Activated CD8-positive, alpha-beta memory T cell treated with anti-CD3 and anti-CD28 coated beads for 24 hours (primary cell): Measurements from ENCODE around the gene FAM161A.
"Not testable (repeated sequence)": the region's sequence is repeated elsewhere in the genome, so short reads cannot be mapped to it uniquely, and the experiment has no call there.

Experiments used
- DNase-seq: peaks from one replicate; pipeline ENCODE4 v3.0.0-alpha.2; 2020

The FAM161A gene

DNA sequence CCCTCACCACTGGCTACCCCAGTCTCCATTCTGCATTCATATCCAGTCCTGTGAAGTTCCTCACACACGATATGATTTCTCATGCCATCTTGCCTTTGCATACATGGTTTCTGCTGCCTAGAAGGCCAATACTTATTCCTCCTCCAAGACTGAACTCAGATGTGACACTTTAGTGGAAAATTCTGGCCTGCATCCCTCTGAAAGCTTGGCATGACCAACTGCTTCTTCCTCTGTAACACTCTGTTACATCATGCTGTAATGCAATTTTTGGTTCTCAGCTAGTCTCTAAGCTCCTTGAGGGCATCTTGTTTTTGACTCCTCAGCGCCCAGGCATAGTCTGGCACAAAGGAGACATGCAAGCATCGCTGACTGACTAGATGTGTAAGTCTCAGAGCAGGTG, 12.6 kb downstream of the FAM161A start:
- no peak for DNase-seq

DNA sequence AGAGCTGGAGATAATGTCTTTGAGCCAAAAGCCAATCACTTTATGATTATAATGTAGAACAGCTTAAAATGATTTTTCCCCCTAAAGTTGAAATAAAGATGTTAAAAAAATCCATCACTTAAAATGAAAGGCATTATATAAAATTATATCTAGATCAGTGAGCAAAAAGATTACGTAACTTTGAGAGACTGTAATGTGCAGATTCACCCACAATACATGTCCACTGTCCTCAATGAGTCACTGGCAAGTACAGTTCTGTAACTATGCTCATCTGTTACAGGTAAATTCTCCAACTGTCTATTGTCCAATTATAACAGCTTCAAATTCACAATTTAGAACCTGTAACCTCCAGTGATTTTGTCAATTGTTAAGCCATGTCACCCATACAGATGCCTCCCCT, 19.0 kb downstream of the FAM161A start:
- no peak for DNase-seq

DNA sequence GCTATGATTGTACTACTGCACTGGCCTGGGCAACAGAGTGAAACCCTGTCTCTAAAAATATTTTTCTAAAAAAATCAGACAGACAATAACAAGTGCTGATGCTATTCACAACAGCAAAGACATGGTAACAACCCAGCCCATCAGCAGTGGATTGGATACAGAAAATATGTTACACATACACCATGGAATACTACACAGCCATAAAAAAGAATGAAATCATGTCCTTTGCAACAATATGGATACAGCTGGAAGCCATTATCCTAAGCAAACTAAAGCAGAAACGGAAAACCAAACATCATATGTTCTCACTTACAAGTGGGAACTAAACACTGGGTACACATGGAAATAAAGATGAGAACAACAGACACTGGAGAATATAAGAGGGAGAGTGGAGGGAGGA, 19.9 kb downstream of the FAM161A start:
- no peak for DNase-seq

DNA sequence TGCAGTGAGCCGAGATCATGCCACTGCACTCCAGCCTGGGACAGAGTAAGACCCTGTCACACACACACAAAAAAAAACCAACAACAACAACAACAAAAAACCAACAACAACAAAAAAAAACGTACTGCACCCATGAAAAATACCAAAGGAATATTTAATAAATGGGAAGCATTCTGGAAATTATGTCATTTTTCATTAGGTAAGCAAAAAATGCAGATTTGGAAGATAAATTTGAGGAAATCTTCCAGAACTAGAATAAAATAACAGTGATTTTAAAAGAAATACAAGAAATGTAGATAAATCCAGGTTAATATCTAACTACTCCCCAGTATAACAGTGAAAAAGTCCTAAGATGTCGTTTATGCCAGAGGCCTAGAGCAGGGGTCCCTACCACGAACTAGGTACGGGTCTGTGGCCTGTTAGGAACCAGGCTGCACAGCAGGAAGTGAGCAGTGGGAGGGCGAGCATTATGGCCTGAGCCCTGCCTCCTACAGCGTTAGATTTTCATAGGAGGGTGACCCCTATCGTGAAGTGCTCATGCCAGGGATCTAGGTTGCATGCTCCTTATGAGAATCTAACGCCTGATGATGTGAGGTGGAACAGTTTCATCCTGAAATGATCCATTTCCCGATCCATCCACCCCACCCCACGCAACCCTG, 21.5 kb downstream of the FAM161A start:
- DNase-seq = no peak

DNA sequence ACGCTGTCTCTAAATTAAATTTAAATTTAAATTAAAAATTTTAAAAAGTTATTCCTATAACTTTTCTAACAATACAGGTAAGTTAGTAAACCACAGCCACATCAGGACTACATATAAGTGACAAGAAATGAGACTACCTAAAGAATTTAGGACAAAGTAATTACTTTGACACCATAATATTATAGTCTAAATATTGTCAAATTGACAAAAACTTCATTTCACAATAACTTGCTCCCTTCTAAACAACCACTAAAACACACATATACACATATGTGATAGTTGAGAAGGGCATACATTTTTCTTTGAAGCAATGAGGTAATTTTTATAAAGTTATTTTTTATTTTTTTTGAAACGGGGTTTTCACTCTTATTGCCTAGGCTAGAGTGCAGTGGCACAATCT, 31.6 kb downstream of the FAM161A start:
- no peak for DNase-seq

DNA sequence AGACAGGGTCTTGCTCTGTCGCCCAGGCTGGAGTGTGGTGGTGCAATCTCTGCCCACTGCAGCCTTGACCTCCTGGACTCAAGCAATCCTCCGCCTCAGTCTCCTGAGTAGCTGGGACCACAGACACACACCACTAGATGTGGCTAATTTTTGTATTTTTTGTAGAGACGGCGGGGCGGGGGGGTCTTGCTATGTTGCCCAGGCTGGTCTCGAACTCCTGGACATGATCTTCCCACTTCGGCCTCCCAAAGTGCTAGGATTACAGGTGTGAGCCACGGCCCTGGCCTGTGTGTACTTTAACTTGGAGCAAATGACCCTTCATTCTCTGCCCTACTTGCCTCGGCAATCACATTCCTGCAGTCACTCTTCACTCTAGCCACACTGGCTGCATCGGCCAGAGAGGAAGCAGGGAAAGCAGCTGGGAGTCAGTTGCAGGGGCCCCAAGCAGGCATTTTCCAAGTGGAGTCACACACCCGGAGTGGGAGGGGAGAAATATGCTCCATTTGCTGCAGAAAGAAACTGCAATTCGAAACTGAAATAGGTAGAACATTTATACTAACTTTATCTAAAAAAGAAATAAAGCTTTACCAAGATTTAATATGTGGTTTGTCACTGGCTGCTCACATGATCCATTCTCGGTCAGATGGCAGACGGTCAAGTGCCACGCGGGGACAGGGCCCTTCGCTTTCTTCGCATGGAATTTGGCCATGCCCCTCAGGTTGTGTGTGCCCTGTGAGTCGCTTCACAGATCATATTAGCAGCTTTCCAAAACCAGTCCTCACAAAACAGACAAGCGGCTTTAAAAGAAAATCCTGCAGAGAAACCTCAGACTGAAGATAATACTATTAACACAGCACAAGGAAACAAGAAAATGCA, 37.1 kb downstream of the FAM161A start:
- no peak for DNase-seq

DNA sequence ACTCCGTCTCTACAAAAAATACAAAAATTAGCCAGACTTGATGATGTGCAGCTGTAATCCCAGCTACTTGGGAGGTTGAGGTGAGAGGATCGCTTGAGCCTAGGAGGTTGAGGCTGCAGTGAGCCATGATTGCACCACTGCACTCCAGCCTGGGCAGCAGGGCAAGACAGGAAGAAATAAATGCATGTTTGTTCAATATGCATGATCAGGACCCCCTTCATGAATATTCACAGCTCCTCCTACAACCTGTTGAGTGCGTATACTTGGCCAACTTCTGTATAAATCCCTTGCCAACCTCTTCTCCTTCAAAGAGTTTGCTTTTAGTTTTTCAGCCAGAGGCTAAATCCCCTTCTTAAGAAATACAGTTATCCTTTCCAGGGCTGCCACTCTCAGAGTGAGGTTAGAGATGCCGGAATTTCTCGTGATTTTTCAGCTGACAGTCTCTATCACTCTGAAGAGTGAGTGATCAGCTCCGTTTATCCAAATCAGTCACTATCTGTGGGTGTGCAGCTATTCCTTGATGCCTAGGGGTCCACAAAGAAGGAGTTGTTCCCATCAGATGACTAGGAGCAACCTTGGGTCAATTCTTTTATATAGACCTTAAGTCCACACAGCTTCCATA, 39.2 kb downstream of the FAM161A start:
- DNase-seq = no peak

DNA sequence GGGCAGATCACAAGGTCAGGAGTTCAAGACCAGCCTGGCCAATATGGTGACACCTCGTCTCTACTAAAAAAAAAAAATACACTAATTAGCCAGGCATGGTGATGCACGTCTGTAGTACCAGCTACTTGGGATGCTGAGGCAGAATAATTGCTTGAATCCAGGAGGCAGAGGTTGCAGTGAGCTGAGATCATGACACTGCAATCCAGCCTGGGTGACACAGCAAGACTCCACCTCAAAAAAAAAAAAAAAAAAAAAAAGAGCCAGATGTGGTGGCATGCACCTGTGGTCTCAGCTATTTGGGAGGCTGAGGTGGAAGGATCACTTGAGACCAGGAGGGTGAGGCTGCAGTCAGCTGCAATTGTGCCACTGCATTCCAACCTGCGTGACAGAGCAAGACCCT, 40.5 kb downstream of the FAM161A start:
- DNase-seq = not testable (repeated sequence)

DNA sequence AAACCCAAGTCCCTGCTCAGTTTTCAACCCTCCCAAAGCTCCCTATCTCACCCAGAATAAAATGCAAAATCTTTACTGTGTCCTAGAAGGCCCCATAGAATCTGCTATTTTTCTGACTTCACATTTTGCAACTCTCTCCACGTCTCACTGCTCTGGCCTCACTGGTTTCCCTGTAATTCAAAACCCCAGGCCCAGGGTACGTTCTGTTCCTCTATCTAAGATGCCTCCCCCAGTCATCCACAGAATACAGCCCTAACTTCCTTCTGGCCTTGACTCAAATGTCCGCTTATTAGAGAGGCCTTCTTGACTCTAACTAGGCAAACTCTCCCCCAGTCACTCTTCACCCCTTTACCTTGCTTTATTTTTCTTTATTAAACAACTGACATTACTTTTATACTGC, 42.0 kb downstream of the FAM161A start:
- no peak for DNase-seq

DNA sequence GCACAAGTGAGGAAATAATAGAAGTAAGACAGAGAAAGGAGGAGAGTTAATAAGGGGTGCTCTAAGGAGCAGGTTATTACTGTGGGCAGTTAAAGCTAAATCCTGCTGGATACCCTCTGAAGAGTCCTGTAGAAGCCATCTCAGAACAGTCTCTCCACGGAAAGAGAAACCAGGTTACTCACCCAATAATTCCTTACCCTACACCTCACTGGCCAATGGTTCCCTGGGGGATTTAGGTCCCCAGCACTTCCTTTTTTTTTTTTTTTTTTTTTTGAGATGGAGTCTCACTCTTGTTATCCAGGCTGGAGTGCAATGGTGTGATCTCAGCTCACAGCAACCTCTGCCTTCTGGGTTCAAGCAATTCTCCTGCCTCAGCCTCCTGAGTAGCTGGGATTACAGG, 43.7 kb downstream of the FAM161A start:
- not testable (repeated sequence) for DNase-seq

DNA sequence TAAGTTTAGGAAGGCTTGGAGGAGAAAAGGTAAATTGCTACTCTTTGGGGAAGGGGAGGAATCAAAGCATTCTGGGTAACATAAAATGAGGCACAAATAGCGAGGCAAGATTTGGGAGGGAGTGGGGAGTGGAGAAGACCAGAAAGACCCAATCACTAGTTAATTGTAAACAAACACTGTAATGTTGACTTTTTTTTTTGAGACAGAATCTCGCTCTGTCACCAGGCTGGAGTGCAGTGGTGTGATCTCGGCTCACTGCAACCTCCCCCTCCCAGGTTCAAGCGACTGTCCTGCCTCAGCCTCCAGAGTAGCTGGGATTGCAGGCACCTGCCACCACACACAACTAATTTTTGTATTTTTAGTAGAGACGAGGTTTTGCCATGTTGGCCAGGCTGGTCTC, 45.2 kb downstream of the FAM161A start:
- not testable (repeated sequence) for DNase-seq

DNA sequence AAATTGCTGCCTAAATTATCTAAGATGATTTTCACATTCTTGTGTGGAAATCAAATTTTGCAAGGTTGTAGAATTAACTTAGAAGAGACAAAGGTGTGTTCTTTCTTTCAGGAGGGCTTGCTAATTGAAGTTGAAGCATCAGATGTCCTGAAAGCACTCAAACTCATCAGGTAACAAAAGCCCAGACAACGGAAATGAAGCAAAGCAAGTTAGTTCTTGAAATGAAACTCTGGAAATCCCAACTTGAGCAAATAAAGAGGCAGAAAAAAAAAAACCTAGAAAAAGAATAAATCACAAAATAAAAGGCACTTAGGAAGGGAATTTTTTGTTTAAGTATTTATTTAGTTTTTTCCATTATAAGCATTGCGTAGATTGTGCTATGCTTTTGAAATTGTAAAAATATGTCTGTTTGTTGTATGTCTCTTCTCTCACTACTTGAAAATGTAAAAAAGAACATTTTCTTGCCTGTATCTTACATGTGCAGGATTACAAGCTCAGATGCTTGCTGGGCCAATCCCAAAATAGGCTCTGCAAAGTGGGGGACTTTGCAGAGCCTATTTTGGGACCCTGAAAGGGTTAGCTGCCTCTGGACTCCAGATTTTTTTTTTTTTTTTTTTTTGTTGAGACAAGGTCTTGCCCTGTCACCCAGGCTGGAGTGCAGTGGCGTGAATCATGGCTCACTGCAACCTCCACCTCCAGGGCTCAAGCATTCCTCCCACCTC, 46.7 kb downstream of the FAM161A start:
- DNase-seq = no peak

DNA sequence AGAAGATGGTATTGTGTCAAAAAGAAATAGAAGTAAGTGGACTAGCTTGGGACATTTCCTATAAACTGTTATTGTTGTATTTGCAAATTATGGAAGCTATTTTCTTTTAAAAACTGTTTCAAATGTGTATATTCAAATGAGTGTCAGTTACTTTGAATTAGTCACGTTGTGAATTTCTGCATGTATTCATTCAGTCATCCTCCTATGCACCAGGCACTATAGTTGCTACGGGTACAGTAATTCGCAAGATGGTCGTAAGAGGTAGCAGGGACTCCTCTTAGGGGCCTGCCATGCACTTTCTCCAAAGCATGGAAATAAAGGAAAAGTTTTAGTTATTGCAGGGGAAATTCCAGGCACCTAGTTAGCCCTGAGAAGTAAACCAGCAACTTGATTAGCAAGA, 51.3 kb downstream of the FAM161A start:
- no peak for DNase-seq

DNA sequence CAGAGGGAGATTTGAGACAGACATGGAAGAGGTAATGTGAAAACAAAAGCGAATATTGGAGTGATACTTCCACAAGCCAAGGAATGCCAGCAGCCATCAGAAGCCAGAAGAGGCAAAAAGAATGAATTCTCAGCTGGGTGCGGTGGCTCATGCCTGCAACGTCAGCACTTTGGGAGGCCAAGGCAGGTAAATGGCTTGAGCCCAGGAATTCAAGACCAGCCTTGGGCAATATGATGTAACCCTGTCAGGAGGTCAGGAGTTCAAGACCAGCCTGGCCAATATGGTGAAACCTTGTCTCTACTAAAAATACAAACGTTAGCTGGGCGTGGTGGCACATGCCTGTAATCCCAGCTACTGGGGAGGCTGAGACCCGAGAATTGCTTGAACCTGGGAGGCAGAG, 54.8 kb downstream of the FAM161A start:
- DNase-seq = no peak

DNA sequence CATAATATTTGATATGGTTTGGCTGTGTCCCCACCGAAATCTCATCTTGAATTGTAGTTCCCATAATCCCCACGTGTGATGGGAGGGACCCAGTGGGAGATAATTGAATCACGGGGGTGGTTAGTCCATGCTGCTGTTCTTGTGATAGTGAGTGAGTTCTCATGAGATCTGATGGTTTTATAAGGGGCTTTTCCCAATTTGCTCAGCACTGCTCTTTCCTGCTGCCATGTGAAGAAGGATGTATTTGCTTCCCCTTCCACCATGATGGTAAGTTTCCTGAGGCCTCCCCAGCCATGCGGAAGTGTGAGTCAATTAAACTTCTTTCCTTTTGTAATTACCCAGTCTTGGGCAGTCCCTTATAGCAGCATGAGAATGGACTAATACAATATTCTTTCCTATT, 56.4 kb downstream of the FAM161A start:
- not testable (repeated sequence) for DNase-seq

DNA sequence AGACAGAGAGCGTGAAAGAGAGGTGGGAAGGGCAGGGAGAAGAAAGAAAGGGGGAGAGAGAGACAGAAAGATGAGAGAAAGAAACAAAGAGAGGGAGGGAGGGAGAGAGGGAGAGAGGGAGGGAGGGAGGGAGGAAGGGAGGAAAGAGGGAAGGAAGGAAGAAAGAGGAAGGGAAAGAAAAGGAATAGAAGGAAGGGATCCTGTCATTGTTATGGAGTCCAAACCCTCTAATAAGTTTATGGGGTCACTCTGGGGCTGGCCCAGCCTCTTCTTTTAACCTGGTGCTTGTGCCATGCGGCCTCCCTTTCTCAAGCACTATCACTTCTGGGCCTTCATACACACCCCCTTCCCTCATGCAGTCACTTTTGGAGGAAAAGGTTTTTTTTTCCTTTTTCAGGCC, 58.5 kb downstream of the FAM161A start:
- DNase-seq = no peak

DNA sequence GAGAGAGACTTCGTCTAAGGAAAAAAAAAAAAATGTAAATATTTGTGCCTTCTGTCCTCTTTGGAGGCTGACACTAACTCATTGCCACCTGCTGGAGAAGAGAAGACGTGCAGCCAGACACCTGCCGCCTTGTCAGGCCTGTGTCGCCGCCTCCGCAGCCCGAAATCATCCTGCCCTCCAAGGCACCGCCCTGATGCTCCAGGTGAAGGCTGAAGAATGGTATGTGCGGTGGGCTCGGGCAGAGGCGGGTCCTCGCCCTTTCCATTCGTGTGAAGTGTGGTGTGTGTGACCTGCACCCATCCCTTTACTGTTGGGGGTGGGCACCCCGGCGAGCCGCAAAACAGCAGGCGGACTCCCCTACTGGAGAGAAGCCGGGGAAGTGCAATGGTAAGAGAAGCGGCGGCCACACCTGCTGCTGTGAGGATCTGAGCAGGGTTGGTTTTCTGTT, 60.4 kb downstream of the FAM161A start:
- DNase-seq = peak; percentile 80

DNA sequence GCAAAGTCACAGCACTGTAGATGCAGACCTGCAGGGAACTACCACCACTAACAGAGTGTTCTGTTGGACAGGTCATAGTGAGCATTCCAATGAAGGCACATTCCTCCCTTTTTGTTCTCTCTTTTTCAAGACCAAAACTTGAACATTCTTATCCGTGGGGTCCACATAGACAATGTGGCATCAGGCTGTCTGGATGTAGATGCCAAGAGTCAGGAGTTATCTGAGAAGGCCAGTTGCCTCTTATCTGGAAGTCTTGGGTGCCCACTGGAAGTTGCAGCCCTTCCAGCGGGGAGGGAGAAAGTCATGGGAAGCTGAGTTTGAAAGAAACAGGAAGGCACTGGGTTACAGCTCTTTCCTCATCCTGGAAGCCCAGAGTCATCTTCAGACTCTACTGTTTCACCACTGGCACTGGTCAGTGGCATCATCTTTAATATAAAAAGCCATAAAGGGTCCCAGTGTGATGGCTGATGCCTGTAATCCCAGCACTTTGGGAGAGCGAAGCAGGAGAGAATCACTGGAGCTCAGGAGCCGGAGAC, 61.4 kb downstream of the FAM161A start:
- DNase-seq = no peak

DNA sequence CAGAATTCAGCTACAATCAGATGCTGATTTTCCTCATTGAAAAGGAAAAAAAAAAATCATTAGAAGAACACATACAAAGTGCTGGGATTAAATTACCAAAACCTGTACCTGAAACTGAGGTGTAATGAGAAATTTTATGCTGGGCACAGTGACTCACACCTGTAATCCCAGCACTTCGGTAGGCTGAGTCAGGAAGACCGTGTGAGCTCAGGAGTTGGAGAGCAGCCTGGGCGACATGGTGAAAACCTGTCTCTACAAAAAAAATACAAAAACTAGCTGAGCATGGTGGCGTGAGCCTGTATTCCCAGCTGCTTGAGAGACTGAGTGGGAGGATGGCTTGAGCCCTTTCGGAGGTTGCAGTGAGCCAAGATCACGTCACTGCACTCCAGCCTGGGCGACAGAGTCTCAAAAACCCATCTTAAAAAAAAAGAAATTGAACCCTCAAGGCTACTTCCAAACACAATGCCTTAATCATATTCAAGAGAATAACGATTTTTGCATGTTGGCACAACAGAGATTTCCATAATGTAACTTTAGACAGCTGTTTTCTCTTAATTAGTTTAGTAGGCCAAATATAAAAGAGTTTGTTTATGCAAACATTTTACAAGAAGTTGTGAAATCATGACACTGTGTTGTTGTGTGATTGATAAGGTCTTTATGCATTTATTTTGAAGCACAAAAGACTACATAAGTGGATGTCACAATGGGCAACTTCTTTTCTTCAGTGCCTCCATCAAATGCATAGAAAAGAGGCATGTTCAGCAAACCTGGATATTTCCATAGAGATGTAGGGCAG, 63.9 kb downstream of the FAM161A start:
- DNase-seq = no peak

DNA sequence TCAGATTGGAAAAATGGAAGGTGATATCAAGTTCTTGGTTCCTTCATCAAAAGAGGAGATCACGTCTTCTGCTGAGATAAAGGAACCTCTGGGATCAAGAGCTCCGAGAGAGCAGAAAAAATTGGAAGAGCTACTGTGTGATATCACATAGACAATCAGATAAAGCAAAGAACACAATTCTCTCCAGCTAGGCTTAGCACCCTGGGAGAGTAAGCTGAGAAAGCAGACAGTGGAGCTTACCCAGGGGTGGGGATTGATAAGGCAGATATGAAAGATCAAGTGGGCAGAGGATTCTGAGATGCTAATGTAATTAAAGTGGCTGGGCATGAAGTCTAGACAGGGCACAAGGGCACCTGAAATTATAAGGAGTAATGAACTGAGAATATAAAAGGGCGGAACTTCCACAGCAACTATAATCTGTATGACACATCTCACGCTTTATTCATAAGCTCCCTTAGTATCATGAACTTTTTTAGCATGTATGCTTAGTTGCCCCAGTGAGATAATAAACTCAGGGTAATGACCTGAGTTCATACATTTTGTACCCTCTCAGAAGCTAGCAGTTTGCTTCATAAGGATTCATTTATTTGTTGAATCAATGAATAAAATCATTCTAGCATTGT, 65.8 kb downstream of the FAM161A start:
- DNase-seq = no peak

DNA sequence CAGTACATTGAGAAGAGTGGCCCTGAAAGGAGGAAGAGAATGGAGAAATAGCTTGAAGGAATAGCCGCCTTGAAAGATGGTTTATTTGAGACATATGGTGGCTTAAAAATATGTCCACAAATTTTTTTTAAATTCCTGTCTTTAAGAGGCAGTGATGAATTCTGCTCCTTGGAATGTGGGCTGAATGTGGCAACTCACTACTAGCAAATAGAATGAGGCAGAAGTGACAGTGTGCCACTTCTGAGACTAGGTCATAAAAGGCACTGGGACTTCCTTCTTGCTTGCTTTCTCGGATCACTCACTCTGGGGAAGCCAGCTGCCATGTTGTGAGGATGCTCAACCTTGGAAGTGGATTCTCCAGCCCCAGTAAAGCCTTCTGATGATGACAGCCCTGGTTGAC, 67.0 kb downstream of the FAM161A start:
- no peak for DNase-seq

DNA sequence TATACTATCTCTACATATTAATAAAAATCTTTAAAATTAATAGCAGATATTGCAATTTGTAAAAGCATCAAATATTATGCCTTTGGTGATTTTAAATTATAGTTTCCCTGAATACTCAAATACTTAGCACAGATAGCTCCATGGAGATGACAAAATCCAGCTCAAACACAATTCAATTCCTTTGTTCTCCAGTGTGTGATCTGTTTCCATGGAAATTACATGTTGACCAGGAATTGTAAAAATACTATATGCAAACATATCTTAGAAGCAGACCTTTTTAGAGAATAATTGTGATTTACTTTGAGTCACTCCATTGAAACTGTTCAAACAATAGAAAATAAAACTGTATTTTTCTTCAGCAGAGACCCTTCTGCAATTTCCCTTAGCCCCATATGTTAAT, 68.3 kb downstream of the FAM161A start:
- no peak for DNase-seq
